ENCODE measurements around the gene JCAD.
A peak's percentile ranks its signal among the peaks of the same experiment; 100 is the strongest.

Gene JCAD

DNA sequence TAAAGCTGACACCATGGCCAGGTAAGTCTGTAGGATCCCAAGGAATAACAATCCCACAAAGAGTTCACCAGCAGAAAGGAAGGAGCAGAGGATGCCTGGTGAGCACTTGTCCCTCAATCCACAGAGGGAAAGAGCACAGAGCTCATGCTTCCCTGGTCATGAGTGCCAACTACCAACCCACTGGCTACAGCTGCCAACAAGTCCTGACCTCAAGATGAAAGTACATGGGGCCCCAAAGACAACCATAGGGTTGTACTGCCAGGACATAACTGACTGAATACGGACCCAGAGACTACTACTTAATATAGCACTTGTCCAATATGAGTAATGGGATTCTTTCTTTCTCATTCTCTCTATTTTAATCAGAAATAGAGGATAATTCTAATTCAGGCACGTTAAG is 83.3 kb downstream of the JCAD start:
- Histone ChIP-seq H3K18ac (ENCODE audit: low read depth in 1 of 2, low read length in 2 of 2) (peak overlapping the region; percentile 59 to 61), H4K8ac (ENCODE audit: low read length) (no peak overlapping the region), H3K36me3 (ENCODE audit: control insufficient read depth in 1 of 2, insufficient read depth in 2 of 2, low read depth in 1 of 2, low read length in 2 of 2) (no peaks in the 10 kb centered on the region), H2BK120ac (ENCODE audit: low read depth, low read length) (no peak overlapping the region), H3K9ac (ENCODE audit: low read length) (no peak overlapping the region), H2AFZ (ENCODE audit: low read depth, low read length) (no peak overlapping the region), H2AK5ac (ENCODE audit: low read length, severe bottlenecking) (no peak overlapping the region), H4K91ac (ENCODE audit: low read length) (peak overlapping the region; percentile 52), H2BK5ac (ENCODE audit: low read depth, low read length, poor library complexity, severe bottlenecking) (no peak overlapping the region), H2BK12ac (ENCODE audit: low read length in 2 of 2) (peak overlapping the region in 1 of 2 experiments; percentile 65), H3K4me1 (ENCODE audit: control insufficient read depth, insufficient read depth, low read depth, low read length) (no peaks in the 10 kb centered on the region), H3K27ac (ENCODE audit: low read length, poor library complexity, severe bottlenecking) (no peak overlapping the region), H3K23ac (ENCODE audit: low read length in 2 of 2) (no peak overlapping the region), H3K9me3 (ENCODE audit: control insufficient read depth, low read length) (peaks cover 3% of the 10 kb centered on the region), H2BK15ac (ENCODE audit: low read depth, poor library complexity, severe bottlenecking) (no peak overlapping the region), H3K27me3 (ENCODE audit: control insufficient read depth in 1 of 2, insufficient read depth in 1 of 2, low read length in 2 of 2) (peaks cover 0 to 3% of the 10 kb centered on the region in 2 experiments), H3K4me3 (ENCODE audit: insufficient read depth in 1 of 2, low read depth in 1 of 2, low read length in 2 of 2) (no peak overlapping the region), H3K4ac (ENCODE audit: low read depth in 1 of 2, low read length in 2 of 2) (no peak overlapping the region), H3K14ac (ENCODE audit: low read length in 2 of 2) (no peak overlapping the region), H3K79me1 (replicated peaks; ENCODE audit: low read length, poor library complexity, severe bottlenecking) (no peaks in the 10 kb centered on the region), H3K4me2 (ENCODE audit: low read length, poor library complexity, severe bottlenecking) (no peak overlapping the region)
- DNase-seq, result no peak
- WGBS, result 100% methylated on average over 1 of the region's 2 CpGs

DNA sequence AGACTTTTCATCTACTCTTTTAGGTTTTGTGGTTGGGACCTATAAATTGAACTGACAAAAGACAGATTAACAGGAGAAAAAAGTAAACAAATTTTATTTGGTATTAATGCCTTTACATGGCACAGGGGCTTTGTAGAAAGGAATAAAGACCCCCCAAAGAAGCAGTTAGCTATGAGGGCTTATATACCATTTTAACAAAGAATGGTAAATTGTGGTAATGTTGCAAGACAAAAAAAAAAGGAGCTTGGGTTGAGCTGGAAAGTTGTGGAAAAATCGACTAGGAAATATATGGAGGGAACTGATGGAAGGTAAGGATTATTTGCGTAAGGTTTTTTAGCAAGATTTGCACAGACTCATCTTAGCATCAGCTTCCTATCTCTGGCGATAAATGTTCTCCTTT is 84.6 kb downstream of the JCAD start:
- no peak overlapping the region for H3K4me3 ChIP-seq (ENCODE audit: insufficient read depth in 1 of 2, low read depth in 1 of 2, low read length in 2 of 2)
- no peaks in the 10 kb centered on the region for H3K36me3 ChIP-seq (ENCODE audit: control insufficient read depth in 1 of 2, insufficient read depth in 2 of 2, low read depth in 1 of 2, low read length in 2 of 2)
- H2AFZ ChIP-seq (ENCODE audit: low read depth, low read length), result no peak overlapping the region
- H3K4me1 ChIP-seq (ENCODE audit: control insufficient read depth, insufficient read depth, low read depth, low read length), result no peaks in the 10 kb centered on the region
- H3K79me1 ChIP-seq (replicated peaks; ENCODE audit: low read length, poor library complexity, severe bottlenecking), result no peaks in the 10 kb centered on the region
- peaks cover 0 to 3% of the 10 kb centered on the region in 2 experiments for H3K27me3 ChIP-seq (ENCODE audit: control insufficient read depth in 1 of 2, insufficient read depth in 1 of 2, low read length in 2 of 2)
- H2BK15ac ChIP-seq (ENCODE audit: low read depth, poor library complexity, severe bottlenecking), result no peak overlapping the region
- no peak overlapping the region for H3K14ac ChIP-seq (ENCODE audit: low read length in 2 of 2)
- H2BK120ac ChIP-seq (ENCODE audit: low read depth, low read length), result no peak overlapping the region
- peaks cover 3% of the 10 kb centered on the region for H3K9me3 ChIP-seq (ENCODE audit: control insufficient read depth, low read length)
- H3K4me2 ChIP-seq (ENCODE audit: low read length, poor library complexity, severe bottlenecking), result no peak overlapping the region
- no peak overlapping the region for H4K8ac ChIP-seq (ENCODE audit: low read length)
- no peak overlapping the region for H3K9ac ChIP-seq (ENCODE audit: low read length)
- no peak overlapping the region for H3K23ac ChIP-seq (ENCODE audit: low read length in 2 of 2)
- DNase-seq, result no peak
- no peak overlapping the region for H3K4ac ChIP-seq (ENCODE audit: low read depth in 1 of 2, low read length in 2 of 2)
- no peak overlapping the region for H3K27ac ChIP-seq (ENCODE audit: low read length, poor library complexity, severe bottlenecking)
- H2AK5ac ChIP-seq (ENCODE audit: low read length, severe bottlenecking), result no peak overlapping the region
- H2BK5ac ChIP-seq (ENCODE audit: low read depth, low read length, poor library complexity, severe bottlenecking), result no peak overlapping the region
- WGBS, result 92% methylated on average over 2 of the region's 3 CpGs
- no peak overlapping the region for H3K18ac ChIP-seq (ENCODE audit: low read depth in 1 of 2, low read length in 2 of 2)
- no peak overlapping the region for H2BK12ac ChIP-seq (ENCODE audit: low read length in 2 of 2)
- no peak overlapping the region for H4K91ac ChIP-seq (ENCODE audit: low read length)

DNA sequence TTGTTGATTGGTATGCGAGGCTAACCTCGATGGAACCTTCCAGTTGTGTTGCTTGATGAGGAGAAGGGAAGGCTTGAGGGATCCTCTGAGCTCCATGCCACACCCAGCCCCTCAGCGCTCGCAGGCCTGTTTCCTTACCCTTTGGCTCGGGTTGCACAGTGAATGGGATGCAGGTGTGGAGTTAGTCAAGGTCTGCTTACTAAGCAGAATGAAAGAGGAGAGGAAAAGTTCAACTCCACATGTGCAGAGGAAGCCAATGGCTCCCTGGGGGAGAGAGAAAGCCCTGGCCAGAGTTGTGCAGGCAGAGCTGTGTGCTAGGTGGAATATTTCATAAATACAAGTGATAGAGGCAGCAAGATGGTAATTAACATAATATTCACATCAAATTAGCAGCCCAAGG is 85.5 kb downstream of the JCAD start:
- no peaks in the 10 kb centered on the region for H3K36me3 ChIP-seq (ENCODE audit: control insufficient read depth in 1 of 2, insufficient read depth in 2 of 2, low read depth in 1 of 2, low read length in 2 of 2)
- no peak overlapping the region for H2BK5ac ChIP-seq (ENCODE audit: low read depth, low read length, poor library complexity, severe bottlenecking)
- no peak overlapping the region for H2BK15ac ChIP-seq (ENCODE audit: low read depth, poor library complexity, severe bottlenecking)
- H3K9ac ChIP-seq (ENCODE audit: low read length), result no peak overlapping the region
- no peak for DNase-seq
- no peak overlapping the region for H3K14ac ChIP-seq (ENCODE audit: low read length in 2 of 2)
- H4K8ac ChIP-seq (ENCODE audit: low read length), result peak overlapping the region; percentile 7
- no peak overlapping the region for H3K23ac ChIP-seq (ENCODE audit: low read length in 2 of 2)
- no peak overlapping the region for H3K27ac ChIP-seq (ENCODE audit: low read length, poor library complexity, severe bottlenecking)
- H2BK120ac ChIP-seq (ENCODE audit: low read depth, low read length), result no peak overlapping the region
- no peaks in the 10 kb centered on the region for H3K4me1 ChIP-seq (ENCODE audit: control insufficient read depth, insufficient read depth, low read depth, low read length)
- H3K27me3 ChIP-seq (ENCODE audit: control insufficient read depth in 1 of 2, insufficient read depth in 1 of 2, low read length in 2 of 2), result peaks cover 0 to 3% of the 10 kb centered on the region in 2 experiments
- peaks cover 3% of the 10 kb centered on the region for H3K9me3 ChIP-seq (ENCODE audit: control insufficient read depth, low read length)
- H2AK5ac ChIP-seq (ENCODE audit: low read length, severe bottlenecking), result no peak overlapping the region
- H3K18ac ChIP-seq (ENCODE audit: low read depth in 1 of 2, low read length in 2 of 2), result peak overlapping the region in 1 of 2 experiments; percentile 37
- H3K79me1 ChIP-seq (replicated peaks; ENCODE audit: low read length, poor library complexity, severe bottlenecking), result no peaks in the 10 kb centered on the region
- no peak overlapping the region for H3K4me2 ChIP-seq (ENCODE audit: low read length, poor library complexity, severe bottlenecking)
- no peak overlapping the region for H3K4me3 ChIP-seq (ENCODE audit: insufficient read depth in 1 of 2, low read depth in 1 of 2, low read length in 2 of 2)
- peak overlapping the region; percentile 34 for H4K91ac ChIP-seq (ENCODE audit: low read length)
- no peak overlapping the region for H2AFZ ChIP-seq (ENCODE audit: low read depth, low read length)
- H3K4ac ChIP-seq (ENCODE audit: low read depth in 1 of 2, low read length in 2 of 2), result no peak overlapping the region
- H2BK12ac ChIP-seq (ENCODE audit: low read length in 2 of 2), result peak overlapping the region; percentile 9 to 38
- 96% methylated on average over 5 of the region's 5 CpGs for WGBS

DNA sequence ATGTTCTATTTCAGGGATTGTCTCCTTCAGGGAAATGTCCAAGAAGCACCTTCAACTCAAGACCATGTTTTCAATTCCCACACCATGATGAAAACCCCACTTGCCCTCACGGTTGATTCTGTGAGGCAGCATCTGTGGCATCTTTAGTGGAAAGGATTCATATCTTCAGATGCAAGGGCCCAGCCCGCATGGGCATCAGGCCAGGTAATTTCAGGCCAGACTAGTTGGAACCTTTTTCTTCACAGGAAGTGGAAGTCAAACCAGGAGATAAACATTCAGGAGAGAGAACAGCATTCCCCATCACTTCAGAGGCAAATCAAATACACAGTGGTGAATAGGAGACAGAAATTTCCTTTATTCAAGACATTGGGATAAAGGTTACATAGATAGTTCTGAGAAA is 88.8 kb downstream of the JCAD start:
- Histone ChIP-seq H2AK5ac (ENCODE audit: low read length, severe bottlenecking) (no peak overlapping the region), H2AFZ (ENCODE audit: low read depth, low read length) (no peak overlapping the region), H3K4me2 (ENCODE audit: low read length, poor library complexity, severe bottlenecking) (no peak overlapping the region), H3K79me1 (replicated peaks; ENCODE audit: low read length, poor library complexity, severe bottlenecking) (no peaks in the 10 kb centered on the region), H3K9ac (ENCODE audit: low read length) (no peak overlapping the region), H3K4me3 (ENCODE audit: insufficient read depth in 1 of 2, low read depth in 1 of 2, low read length in 2 of 2) (no peak overlapping the region), H4K8ac (ENCODE audit: low read length) (no peak overlapping the region), H4K91ac (ENCODE audit: low read length) (no peak overlapping the region), H3K9me3 (ENCODE audit: control insufficient read depth, low read length) (peaks cover 3% of the 10 kb centered on the region), H2BK5ac (ENCODE audit: low read depth, low read length, poor library complexity, severe bottlenecking) (no peak overlapping the region), H3K4me1 (ENCODE audit: control insufficient read depth, insufficient read depth, low read depth, low read length) (no peaks in the 10 kb centered on the region), H3K18ac (ENCODE audit: low read depth in 1 of 2, low read length in 2 of 2) (peak overlapping the region in 1 of 2 experiments; percentile 24), H2BK15ac (ENCODE audit: low read depth, poor library complexity, severe bottlenecking) (no peak overlapping the region), H3K36me3 (ENCODE audit: control insufficient read depth in 1 of 2, insufficient read depth in 2 of 2, low read depth in 1 of 2, low read length in 2 of 2) (no peaks in the 10 kb centered on the region), H2BK120ac (ENCODE audit: low read depth, low read length) (no peak overlapping the region), H3K4ac (ENCODE audit: low read depth in 1 of 2, low read length in 2 of 2) (no peak overlapping the region), H3K27ac (ENCODE audit: low read length, poor library complexity, severe bottlenecking) (no peak overlapping the region), H3K14ac (ENCODE audit: low read length in 2 of 2) (no peak overlapping the region), H3K27me3 (ENCODE audit: control insufficient read depth in 1 of 2, insufficient read depth in 1 of 2, low read length in 2 of 2) (no peaks in the 10 kb centered on the region), H2BK12ac (ENCODE audit: low read length in 2 of 2) (peak overlapping the region in 1 of 2 experiments; percentile 37), H3K23ac (ENCODE audit: low read length in 2 of 2) (no peak overlapping the region)
- DNase-seq, result no peak
- WGBS, result 95% methylated on average over 2 of the region's 2 CpGs
